ENCODE results near the gene CD22.
"Not testable (repeated sequence)": the region's sequence is repeated elsewhere in the genome, so short reads cannot be mapped to it uniquely, and the experiment has no call there.

The CD22 gene

DNA sequence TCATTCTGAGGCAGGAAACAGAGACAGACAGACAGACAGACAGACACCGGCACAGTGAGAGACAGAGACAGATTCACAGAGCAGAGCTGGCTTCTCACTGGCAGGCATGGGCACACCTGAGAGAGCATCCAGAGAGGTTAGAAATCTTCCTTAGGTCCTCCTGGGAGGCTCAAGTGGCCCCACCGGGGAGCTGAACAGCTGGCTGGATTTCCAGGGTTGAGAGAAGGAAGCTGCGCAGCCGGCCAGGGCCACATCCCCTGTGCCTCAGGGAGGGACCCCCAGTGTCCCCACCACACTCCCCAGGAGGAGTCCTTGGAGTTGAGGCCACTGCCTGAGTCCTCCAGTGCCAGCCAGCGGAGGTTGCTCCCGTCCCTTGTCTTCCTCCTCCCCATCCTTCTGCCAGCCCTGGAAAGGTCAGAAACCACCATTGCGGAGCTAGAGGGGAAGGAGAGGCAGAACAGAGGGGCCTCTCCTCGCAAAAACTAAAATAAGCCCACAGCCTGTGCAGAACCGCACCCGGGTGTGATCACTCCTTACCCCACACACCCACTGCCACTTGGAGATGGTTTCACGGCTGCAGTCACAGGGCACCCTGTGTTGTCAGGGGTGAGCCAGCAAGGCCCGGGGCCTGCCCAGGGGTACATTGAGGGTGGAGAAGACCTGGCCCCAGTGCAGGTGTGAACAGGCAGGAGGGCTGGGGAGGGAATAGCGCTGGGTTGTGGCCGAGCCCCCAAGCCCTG lies 33.4 kb downstream of the CD22 start:
- DNase-seq, result no peak

DNA sequence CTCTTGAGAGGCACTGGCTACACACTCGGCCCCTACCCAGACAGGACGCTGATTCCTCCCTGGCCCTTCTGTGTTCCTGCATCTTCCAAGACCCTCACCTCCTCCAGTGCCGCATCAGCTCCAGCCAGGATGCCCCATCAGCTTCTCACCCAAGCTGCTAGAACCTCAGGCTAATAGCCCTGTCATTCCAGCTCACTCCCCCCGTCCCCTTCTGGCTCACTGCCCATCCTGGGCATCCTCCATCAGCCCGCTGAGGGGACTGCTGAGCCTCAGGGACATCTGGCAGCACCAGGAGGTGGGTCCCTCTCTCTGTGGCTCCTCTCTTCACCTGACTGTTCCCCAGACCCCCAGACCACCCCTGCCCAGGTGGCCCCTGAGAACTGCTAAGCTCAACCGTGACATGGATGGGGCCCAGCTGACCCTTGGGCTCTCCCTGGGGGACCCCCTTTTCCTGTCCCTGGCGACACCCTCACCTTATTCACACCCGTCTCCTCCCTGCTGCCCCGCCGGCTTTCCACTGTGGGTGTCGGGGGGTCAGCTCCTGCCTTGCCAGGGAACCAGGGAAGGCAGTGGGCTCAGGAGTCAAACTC lies 34.1 kb downstream of the CD22 start:
- DNase-seq, result no peak

DNA sequence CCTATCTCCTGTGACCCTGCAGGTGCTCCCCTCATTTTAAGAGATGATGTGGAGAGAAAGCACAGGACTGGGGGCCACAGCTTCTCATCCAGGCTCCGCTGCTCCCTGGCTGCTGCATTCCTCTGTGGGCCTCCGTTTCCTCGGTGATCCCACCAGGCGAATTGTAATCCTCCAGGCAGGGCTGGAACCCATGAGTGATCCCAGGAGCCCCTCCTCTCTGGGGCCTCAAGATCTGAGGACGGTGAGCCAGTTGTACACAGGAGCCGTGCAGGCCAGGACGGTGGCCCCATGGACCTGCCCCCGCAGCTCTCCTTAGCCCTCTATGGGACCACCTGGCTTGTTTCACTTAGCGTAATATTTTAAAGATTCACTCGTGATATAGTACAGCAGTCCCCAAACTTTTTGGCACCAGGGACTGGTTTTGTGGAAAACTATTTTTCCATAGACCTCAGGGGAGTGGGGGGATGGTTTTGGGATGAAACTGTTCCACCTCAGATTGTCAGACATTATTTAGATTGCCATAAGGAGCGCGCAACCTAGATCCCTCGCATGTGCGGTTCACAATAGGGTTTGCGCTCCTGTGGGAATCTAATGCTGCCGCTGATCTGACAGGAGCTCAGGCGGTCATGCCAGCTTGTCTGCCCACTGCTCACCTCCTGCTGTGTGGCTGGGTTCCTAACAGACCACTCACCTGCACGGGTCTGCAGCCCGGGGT lies 34.9 kb downstream of the CD22 start:
- DNase-seq, result no peak

DNA sequence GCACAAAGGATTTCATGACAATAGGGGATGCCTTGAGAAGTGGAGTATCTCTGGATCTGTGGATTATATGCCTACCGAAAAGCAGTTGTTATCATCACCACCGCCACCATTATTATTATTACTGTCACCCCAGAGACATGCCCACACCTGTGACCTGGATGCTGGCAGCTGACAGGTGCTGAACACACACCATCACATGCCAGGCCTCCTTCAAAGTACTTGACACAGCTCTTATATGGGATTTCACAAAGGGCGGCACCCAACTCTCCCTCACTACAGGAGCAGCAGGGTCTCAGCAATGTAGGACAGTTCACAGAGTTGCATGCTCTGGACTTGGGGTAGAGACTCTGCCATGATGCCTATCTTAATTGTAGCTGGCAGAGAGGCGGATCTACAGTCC lies 36.3 kb downstream of the CD22 start:
- no peak for DNase-seq

DNA sequence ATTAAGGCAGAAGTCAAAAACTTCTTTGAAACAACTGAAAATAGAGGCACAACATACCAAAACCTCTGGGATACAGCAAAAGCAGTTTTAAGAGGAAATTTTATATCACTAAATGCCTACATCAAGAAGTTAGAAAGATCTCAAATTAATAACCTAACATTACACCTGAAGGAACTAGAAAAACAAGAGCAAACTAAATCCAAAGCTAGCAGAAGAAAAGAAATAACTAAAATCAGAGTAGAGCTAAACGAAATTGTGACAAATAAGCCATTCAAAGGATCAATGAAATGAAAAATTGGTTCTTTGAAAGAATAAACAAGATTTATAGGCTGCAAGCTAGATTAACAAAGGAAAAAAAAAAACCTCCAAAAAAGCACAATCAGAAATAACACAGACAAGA lies 39.4 kb downstream of the CD22 start:
- DNase-seq, result no peak

DNA sequence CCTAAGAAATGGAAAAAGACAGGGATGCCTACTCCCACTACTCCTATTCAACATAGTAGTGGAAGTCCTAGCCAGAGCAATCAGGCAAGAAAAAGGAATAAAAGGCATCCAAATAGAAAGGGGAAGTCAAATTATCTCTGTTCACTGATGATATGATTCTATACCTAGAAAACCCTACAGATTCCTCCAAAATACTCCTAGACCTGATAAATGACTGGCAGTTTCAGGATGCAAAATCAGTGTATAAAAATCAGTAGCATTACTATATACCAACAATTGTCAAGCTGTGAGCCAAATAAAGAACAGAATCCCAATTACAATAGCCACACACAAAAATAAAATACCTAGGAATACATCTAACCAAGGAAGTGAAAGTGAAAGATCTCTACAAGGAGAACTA lies 40.5 kb downstream of the CD22 start:
- no peak for DNase-seq

DNA sequence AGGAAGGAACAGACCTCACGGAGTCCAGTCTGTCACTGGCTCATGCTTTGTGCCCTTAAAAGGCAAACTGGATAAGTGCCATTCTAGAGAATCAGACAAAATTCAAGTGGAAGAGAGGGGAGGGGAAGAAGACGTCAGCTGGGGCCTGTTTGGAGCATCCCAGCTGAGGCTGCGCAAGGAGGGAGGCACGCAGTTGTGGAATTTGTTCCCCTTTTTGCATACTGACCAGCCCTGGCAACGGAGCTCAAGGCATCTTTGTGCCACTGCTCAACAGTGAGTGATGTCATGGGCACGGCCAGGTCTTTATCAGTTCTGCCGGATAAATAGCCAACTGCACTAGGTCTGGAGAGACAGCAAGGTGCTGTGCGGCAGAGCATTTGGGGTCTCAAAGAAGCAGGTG lies 41.7 kb downstream of the CD22 start, which contains the start of gene GPR42:
Gene GPR42, plus strand, starts transcription at position 347 of the 400 bp plus-strand sequence. CDS start 292 bp downstream, outside the sequence.
- DNase-seq, result no peak

DNA sequence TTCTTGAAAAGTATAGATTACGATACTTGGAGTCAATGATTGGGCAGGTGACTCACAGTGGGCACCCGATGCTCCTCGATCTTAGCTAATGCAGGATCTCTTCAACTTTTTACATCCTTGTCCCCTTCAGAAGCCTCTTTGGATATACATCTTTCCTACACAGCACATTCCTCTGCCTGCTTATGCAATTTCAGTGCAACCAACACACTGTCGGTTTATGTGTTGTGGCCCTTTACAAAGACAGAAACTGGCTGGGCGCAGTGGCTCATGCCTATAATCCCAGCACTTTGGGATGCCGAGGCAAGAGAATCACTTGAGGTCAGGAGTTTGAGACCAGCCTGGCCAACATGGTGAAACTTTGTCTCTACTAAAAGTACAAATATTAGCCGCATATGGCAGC lies 44.5 kb downstream of the CD22 start:
- DNase-seq, result no peak

DNA sequence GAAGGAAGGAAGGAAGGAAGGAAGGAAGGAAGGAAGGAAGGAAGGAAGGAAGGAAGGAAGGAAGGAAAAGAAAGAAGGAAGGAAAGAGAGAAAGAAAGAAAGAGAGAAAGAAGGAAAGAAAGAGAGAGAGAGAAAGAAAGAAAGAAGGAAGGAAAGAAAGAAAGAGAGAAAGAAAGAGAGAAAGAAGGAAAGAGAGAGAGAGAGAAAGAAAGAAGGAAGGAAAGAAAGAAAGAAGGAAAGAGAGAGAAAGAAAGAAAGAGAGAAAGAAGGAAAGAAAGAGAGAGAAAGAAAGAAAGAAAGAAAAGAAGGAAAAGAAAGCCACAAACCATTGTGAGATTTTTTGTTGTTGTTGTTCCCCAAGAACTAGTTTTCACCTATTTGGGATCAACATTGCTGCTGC lies 45.0 kb downstream of the CD22 start:
- DNase-seq, result not testable (repeated sequence)

DNA sequence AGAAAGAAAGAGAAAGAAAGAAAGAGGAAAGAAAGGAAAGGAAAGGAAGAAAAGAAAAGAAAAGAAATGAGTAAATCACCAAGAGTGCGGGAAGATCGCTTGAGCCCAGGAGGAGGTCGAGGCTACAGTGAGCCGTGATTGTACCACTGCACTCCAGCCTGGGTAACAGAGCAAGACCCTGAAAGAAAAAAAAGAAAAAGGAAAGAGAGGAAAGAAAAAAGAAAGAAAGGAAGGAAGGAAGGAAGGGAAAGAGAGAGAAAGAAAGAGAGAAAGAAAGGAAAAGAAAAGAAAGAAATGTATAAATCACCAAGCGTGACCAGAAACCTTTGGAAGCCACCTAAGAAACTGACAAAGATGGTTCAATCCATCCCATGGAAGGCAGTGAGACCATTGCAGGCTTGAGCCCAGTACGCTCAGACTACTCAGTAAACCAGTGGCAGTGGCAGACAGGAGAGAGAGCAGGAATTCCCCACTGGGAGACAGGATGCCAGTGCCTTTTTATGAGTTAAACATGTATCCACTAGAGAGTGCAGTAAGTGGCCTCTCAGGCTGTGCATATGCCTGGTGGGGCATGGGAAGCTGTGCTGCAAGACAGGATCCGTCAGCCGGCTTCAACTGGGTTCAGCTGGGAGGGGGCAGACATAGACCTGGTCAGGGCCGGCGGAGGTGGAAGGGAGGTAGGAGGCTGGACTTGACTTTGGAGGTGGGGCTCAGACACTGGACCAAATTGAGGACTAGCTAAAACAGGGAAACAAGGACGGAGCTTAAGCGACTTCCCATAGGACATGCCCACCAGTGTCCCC lies 46.7 kb downstream of the CD22 start:
- DNase-seq, result no peak

DNA sequence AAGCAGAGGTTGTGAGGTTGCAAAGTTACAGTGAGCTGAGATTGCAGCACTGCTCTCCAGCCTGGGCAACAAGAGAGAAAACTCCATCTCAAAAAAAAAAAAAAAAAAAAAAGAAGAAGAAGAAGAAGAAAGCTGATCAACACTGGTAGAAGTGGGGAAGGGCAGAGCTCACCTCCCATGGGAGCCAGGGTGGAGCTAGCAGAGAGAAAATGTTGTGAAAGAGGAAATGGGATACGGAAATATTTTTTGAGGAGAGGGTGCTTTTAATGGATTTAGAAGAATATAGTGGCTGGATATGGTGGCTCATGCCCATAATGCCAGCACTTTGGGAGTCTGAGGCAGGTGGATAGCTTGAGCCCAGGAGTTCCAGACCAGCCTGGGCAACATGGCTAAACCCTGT lies 48.7 kb downstream of the CD22 start:
- DNase-seq, result no peak

DNA sequence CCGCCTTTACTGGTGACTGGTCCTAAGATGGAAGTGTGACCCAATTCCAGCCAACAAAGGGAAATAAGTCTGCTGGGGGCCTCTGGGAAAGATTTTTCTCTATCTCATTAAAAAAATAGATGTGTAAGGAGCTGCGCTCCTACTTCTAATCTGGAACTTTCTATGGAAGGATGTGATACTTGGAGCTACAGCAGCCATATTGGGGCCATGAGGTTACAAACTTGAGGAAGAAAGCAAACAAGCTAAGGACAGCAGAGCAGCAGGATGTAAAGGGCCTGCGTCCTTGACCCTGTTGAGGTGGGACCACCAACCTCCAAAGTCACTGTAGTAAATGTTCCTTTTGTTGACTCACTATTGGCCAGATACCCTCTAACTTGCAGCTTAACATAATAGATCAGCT lies 49.4 kb downstream of the CD22 start:
- DNase-seq, result no peak

DNA sequence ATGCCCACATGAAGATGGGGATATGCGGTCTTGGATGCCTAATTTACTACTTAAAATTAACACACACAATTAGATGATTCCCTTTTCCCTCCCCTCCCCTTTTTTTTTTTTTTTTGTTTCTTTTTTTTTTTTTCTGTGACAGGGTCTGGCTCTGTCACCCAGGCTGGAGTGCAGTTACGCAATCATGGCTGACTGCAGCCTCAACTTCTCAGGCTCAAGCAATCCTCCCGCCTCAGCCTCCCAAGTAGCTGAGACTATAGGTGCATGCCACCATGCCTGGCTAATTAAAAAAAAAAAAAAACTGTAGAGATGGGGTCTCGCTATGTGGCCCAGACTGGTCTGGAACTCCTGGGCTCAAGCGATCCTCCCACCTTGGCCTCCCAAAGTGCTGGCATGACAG lies 50.6 kb downstream of the CD22 start:
- not testable (repeated sequence) for DNase-seq

DNA sequence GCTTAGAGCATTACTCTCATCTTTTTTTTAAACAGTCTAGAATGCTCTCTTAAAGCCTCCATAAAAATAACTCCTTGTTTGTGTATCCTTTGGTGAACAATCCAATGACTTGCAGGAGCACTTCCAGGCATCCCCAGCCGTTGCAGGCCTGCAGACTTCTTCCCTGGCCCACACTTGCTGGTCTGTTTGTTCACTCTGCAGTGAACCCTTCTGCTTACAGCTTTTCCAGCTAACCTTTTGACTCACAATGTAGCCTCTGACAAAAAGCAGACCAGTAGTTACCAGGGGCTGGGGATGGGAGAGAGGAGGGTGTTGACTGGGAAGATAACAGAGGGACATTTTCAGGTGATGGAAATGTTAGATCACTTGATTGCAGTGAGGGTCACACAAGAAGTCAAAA lies 51.0 kb downstream of the CD22 start:
- DNase-seq, result no peak

DNA sequence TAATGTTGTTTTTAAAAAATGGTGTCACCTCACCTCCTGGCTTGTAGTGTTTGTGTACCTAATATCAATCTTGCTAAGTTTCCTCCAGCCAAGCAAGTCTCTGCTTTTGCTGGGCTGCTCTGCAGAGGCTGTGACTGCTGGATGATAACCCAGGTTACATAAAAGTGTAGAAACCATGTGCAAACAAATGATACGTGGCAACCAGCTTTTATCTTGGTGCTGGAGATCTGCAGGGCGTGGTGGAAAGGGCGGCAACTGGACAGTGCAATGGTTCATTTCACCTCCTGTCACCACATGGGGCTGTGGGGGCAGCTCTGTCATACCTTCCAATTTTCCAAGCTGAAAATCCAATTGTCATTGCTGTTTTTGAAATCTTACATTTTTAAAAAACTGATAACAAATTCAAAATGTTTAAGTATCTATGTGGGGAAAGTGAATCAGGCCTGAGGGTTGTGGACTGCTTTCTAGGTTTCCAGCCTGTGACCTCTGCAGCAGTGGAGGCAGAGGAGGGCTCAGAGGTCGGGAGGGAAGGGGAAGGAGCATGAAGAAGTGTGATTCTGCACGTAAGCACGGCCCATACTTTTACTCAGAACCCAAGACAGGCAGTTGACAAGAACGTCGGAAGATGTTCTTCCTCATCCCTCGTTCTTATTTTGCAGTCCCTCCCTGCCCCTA lies 51.6 kb downstream of the CD22 start:
- no peak for DNase-seq

DNA sequence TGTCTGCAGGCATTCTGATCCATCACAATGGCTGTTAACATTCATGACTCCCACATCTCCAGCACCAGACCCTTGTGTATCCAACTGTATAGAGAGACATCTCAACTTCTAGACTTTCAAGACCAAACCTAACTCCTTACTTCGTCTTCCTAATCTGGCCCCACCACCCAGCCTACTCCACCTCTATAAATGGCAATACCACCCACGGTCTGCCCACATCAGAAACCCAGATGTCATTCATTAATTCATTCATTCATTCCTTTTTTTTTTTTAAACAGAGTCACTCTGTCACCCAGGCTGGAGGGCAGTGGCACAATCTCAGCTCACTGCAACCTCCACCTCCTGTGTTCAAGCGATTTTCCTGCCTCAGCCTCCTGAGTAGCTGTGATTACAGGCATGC lies 52.3 kb downstream of the CD22 start:
- no peak for DNase-seq

DNA sequence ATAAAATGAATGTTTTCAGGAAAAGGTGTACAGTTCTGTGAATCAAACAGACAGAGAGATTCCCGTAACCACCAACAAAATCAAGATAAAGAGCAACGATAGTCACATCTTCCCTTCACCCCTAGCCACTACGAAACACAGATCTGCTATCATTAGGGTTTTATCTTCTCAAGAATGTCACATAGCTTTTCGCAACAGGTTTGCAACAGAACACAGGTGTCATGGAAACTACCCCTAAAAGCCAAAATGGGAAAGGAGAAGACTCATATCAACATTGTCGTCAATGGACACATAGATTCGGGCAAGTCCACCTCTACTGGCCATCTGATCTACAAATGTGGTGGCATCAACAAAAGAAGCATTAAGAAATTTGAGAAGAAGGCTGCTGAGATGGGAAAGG lies 52.9 kb downstream of the CD22 start:
- no peak for DNase-seq

DNA sequence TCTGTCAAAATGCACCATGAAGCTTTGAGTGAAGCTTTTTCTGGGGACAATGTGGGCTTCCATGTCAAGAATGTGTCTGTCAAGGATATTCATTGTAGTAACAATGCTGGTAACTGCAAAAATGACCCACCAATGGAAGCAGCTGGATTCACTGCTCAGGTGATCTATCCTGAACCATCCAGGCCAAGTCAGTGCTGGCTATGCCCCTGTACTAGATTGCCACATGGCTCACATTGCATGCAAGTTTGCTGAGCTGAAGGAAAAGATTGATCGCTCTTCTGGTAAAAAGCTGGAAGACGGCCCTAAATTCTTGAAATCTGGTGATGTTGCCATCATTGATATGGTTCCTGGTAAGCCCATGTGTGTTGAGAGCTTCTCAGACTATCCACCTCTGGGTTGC lies 54.5 kb downstream of the CD22 start:
- no peak for DNase-seq

DNA sequence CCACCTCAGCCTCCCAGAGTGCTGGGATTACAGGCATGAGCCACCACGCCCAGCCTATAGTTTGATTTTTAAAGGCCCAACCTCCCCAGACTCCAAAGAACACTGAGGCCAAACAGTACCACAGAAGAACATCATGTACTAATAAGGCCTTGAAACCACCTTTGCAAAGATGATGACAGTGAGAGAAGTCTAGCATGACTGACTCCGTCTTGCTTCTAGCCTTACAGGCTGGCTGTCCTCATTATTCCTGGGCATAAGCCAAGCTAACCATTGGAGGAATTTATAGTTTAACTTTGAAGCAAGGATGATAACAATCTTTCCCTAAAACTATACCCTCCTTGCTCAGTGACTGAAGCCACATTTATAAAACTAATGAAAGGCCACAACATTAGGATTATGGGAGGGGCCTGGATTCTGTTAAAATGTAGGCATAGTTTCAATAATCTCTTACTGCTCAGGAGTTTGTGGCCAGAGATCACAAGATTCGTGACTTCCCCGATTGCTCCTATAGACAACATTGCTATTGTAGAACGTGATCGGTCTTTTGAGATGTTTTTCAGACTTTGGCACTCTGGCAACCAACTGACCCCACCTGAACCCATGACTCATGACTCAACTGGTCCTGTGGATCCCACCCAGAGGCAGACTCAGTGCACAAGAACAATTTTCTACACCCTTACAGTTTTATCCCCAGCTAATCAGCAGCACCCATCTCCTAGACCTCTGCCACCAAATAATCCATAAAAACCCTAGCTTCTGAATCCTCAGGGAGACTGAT lies 59.5 kb downstream of the CD22 start:
- DNase-seq, result no peak

DNA sequence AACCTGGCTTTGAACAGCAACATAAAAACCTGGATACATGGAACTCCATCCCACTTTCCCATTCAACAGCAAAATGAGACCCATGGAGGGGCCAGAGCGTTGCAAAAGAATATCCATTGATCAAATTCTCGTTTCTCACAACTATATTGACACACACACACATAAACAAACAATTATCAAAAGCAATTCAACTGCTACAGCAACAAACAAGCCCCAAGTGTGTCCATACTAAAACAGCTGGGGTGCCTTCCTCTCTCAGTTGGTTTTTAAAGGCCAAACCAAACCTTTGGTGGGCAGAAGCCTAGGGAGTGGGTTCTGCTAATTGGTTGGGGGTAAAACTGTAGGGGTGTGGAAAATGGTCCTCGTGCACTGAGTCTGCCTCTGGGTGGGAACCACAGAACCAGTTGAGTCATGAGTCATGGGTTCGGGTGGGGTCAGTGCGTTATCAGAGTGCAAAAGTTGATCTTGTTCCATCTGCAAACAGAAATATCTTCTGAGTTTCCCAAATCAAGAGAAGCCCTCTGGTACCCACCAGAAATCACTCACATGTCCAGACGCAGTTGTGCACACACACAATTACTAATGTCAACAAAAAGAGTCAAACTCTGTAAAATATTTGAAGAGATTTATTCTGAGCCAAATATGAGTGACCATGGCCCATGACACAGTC lies 60.3 kb downstream of the CD22 start:
- no peak for DNase-seq
